AG04450 (cell line): ENCODE data around the gene COPG2. TPM values are rescaled to one million over a fixed set of nuclear protein-coding genes. Genes with fewer than 3 reads are reported as not detected.

Source experiments
- CTCF ChIA-PET: fragments of 300-600, 350-600 bp; formaldehyde crosslinking; extraction: SDS; loops from one replicate; lab custom pipeline; 2022; ENCODE audit warnings: antibody characterized with exemption, inconsistent platforms; lab: Charles Lee
- POLR2A ChIA-PET: fragments of 350-600 bp; formaldehyde crosslinking; extraction: SDS; loops from one replicate; lab custom pipeline; 2021; ENCODE audit warnings: antibody characterized with exemption, inconsistent platforms; lab: Yijun Ruan, JAX
- DNase-seq: peaks from one replicate; pipeline ENCODE4 v3.0.0-alpha.2; 2011; ENCODE audit warnings: low read depth, low spot score
- H3K27ac ChIP-seq: one replicate; pipeline ENCODE4 v1.5.1; 2012; ENCODE audit warnings: low read depth, low read length, control low read depth
- H3K27me3 ChIP-seq: one replicate; pipeline ENCODE4 v1.6.0; 2012; ENCODE audit warnings: low read length; ENCODE audit not compliant: control insufficient read depth, insufficient read depth
- H3K4me3 ChIP-seq: 2 replicates; pipeline ENCODE4 v1.5.1; 2011; ENCODE audit warnings: mild to moderate bottlenecking, low read depth, low read length, control low read depth
- H3K9me3 ChIP-seq: 2 replicates; pipeline ENCODE4 v1.5.1; 2012; ENCODE audit warnings: low read length; ENCODE audit not compliant: control insufficient read depth, insufficient read depth
- polyA plus RNA-seq: library from polyadenylated mRNA; depleted of rRNA; stranded (reverse); fragments of >200 nt; gene quantifications from 2 replicates; pipeline ENCODE4 v1.2.3, GENCODE V29; 2011
- TF ChIP-seq, protein P1 (sequence below): IDR thresholded peaks from 2 replicates; pipeline ENCODE4 v1.5.1; 2011; ENCODE audit warnings: low read depth, low read length, control low read depth, inconsistent platforms

COPG2 gene
- polyA plus RNA-seq, 1 experiment, result 40.6 TPM

DNA sequence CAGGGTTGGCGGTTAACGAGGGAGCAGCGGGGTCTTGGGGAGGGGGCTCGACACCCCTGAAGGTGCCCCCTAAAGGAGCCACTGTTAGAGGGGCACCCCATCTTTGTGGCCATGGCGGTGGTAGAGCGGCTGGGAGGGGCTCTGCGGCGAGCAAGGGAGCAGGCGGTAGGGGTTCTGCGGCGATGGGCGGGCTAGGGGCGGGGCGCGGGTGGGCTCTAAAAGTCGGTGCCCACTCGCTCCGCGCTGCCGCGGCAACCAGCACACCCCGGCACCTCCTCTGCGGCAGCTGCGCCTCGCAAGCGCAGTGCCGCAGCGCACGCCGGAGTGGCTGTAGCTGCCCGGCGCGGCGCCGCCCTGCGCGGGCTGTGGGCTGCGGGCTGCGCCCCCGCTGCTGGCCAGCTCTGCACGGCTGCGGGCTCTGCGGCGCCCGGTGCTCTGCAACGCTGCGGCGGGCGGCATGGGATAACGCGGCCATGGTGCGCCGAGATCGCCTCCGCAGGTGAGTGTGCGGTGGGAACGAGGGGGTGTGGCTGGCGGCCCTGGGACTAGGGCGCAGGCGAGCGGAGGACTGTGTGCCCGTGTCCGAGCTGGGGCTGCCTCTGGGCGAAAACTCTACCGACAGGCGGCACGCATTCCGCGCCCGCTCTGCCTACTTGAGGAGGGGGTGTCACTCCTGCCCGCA is 176.6 kb downstream of the COPG2 start, which contains the start of gene MEST:
MEST (plus strand) TSS at position 245 of the 682 bp plus-strand sequence; CDS start at position 474, 229 bp downstream.
- no peak within 1 kb of the TSS for H3K27ac ChIP-seq
- H3K9me3 ChIP-seq, result peaks cover 30% of the 10 kb centered on the region
- ChIA-PET POLR2A (no interaction called here), CTCF (interaction anchor here (1.0 kb wide), 1 partner anchor 310 kb away, joined by 3 read pairs; no protein-coding TSS in a partner anchor)
- TF ChIP-seq, protein P1, sequence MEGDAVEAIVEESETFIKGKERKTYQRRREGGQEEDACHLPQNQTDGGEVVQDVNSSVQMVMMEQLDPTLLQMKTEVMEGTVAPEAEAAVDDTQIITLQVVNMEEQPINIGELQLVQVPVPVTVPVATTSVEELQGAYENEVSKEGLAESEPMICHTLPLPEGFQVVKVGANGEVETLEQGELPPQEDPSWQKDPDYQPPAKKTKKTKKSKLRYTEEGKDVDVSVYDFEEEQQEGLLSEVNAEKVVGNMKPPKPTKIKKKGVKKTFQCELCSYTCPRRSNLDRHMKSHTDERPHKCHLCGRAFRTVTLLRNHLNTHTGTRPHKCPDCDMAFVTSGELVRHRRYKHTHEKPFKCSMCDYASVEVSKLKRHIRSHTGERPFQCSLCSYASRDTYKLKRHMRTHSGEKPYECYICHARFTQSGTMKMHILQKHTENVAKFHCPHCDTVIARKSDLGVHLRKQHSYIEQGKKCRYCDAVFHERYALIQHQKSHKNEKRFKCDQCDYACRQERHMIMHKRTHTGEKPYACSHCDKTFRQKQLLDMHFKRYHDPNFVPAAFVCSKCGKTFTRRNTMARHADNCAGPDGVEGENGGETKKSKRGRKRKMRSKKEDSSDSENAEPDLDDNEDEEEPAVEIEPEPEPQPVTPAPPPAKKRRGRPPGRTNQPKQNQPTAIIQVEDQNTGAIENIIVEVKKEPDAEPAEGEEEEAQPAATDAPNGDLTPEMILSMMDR, result no peak
- no peaks in the 10 kb centered on the region for H3K27me3 ChIP-seq
- H3K4me3 ChIP-seq, result peak within 1 kb of the TSS; percentile 74
- no peak for DNase-seq

DNA sequence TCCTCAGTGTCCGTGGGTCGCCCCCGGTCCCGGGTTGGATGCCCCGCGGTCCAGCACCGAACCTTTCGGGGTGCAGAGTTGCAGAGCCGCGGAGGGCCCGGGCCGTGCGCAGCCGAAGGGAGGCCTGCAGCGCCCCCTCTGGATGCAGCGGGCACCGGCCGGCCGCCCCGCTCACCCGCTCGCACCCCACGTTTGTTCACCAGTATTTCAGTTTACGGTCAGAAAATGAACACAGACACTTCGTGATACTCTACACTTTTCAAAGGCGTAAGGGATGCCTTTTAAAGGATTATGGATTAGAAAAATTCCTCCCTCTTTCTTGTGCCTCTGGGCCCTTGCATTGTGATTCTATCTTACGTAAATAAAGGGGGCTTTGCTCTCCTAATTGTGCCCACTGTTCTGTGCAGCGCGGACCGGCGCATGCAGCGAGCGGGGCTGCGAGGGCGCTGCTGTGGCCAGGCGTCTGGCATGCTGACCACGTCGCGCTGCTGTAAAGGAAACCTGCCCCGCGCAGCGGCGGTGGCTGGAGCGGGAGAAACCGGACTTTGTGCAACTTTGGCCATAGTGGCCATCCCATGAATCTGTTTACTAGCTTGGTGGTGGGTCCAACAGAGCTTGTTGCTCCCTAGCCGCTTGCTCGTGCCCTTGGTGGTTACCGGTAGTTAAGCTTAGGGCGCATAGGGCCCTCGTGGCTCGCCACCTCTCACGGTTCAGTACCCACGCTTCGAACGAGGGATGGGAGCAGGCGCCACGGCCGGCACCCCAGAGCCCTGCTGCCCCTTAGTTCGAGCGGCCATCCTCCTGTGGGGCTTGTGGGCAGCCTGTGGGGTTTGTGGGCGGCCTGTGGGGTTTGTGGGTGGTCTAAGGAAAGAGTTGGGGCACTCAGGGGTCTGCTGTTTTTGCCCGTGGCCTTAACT is 177.4 kb downstream of the COPG2 start:
- Histone ChIP-seq H3K9me3 (peaks cover 32% of the 10 kb centered on the region), H3K27me3 (no peaks in the 10 kb centered on the region), H3K27ac (no peak overlapping the region), H3K4me3 (peak overlapping the region; percentile 74)
- DNase-seq, result no peak
- TF ChIP-seq, protein P1, result peak; percentile 56
- POLR2A ChIA-PET, result no interaction called here
- CTCF ChIA-PET, result no interaction called here

DNA sequence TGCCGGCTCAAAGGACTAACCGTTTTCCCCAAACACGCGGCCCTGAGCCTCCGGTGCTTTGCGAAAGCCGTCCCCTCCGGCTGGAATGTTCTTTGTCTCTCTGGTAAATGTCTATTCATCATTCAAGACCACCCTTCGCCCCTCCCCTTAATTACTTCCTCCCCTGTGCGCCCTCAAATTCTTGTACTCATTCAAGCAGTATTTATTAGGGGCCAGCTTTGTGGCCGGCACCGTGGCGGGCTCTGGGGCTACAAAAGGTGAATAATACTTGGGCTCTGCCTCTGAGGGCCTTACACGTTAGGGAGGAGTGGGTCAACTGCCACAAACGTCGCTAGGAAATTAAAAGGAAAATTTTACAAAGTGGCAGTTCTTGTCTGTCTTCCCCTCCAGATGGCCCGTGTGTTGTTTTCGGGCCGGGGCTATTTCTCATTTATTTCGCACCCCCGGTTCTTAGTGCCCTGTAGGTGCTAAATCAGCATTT is 178.2 kb downstream of the COPG2 start:
- DNase-seq, result no peak
- CTCF ChIA-PET, result no interaction called here
- Histone ChIP-seq H3K27me3 (no peaks in the 10 kb centered on the region), H3K27ac (no peak overlapping the region), H3K4me3 (no peak overlapping the region), H3K9me3 (peaks cover 35% of the 10 kb centered on the region)
- TF ChIP-seq, protein P1, result no peak
- POLR2A ChIA-PET, result no interaction called here

DNA sequence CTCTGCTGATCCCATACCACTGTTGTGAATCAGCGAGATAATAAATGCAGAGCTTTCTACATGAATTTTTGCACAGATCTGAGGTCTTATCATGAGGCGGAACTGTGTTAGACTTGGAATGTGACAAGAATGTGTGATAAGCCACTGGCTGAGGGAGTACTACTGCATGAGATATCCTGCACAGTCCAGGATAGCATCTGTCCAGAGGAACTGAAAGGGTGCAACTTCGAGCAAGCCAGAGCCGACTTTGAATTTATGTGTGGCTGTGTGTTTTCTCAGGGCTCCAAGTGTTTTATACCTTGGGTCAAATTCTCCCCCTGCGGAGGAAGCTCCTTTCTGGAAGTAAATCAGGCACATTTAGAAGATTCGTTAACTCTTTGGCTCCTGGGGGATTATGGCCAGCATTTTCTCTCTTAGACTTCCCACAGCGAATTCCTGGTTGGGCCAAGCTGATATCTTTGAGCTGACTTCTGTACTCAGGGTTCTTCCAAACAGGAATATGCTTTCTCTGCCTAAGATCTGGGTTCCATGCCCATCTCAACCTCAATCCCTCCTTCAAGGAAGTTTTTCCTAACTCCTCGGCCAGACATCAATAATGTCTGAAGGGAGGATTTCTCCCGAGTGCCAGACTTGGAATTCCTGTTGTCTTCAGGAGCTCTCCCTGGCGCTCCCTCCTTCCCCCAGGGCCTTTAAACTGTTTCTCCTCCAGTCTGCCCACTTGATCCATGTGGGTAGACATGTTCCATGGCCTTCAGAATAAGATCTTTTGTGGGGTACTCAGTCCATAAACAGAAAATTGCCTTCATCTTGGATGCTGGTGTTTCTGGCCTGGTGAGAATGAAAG is 179.2 kb downstream of the COPG2 start:
- no peak for DNase-seq
- H3K27me3 ChIP-seq, result no peaks in the 10 kb centered on the region
- ChIA-PET CTCF (interaction anchor here (1.0 to 1.3 kb wide), 3 partner anchors 9 to 417 kb away, joined by 3 to 4 read pairs (median 4); no protein-coding TSS in a partner anchor), POLR2A (no interaction called here)
- TF ChIP-seq, protein P1, result no peak
- H3K27ac ChIP-seq, result peak overlapping the region; percentile 24
- H3K9me3 ChIP-seq, result peaks cover 35% of the 10 kb centered on the region
- no peak overlapping the region for H3K4me3 ChIP-seq
